ENCODE results near the gene PLBD2.

Gene PLBD2

DNA sequence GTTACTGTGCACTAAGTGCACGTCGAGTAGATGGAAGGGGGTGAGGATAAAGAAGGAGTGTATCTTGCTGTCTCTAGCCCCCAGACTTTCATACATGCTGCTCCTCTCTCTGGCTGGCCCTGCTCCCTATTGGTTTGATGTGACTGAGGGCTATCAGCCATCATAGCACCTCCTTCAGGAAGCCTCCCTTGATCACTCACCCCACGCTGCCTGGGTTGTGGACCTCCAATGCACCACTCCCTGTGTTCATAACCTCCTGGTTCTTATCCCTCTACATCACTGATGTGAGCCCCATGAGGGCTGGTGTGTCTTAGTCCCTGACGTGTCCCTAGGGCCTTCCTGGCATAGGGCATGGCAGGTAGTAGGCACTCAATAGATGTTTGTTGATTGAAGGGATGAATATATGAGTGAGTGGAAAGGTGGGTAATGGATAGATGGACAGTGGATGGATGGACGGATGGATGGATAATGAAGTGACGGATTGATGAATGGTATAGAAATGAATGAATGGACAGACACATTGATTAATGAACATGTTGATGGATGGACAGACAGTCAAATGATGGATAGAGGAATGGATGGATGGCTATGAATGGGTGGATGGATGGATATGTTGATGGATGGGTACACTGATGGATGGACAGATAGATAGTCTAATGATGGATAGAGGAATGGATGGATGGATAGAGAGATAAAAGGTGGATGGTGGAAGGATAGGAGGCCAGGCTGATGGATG, 78.8 kb downstream of the PLBD2 start:
- Mint-ChIP-seq H3K9me3 (no peaks in the 10 kb centered on the region), H3K36me3 (ENCODE audit: low read depth) (no peaks in the 10 kb centered on the region), H3K4me1 (ENCODE audit: low read depth) (no peaks in the 10 kb centered on the region), H3K27me3 (peaks cover 13% of the 10 kb centered on the region), H3K27ac (no peak overlapping the region), H3K4me3 (no peak overlapping the region)
- intact Hi-C loops (cut with micrococcal nuclease): no loop called here

GRCh38 chr12:113437729-113438100, 79.3 kb downstream of the PLBD2 start:
- Mint-ChIP-seq H3K36me3 (ENCODE audit: low read depth) (no peaks in the 10 kb centered on the region), H3K9me3 (no peaks in the 10 kb centered on the region), H3K4me3 (no peak overlapping the region), H3K27ac (no peak overlapping the region), H3K27me3 (peaks cover 12% of the 10 kb centered on the region), H3K4me1 (ENCODE audit: low read depth) (no peaks in the 10 kb centered on the region)
- intact Hi-C loops (cut with micrococcal nuclease): no loop called here

- H3K4me3 Mint-ChIP-seq: no peak overlapping the region
- intact Hi-C loops (cut with micrococcal nuclease): no loop called here
- H3K27ac Mint-ChIP-seq: no peak overlapping the region
- no peaks in the 10 kb centered on the region for H3K4me1 Mint-ChIP-seq (ENCODE audit: low read depth)
- peaks cover 14% of the 10 kb centered on the region for H3K27me3 Mint-ChIP-seq
- no peaks in the 10 kb centered on the region for H3K36me3 Mint-ChIP-seq (ENCODE audit: low read depth)
- H3K9me3 Mint-ChIP-seq: no peaks in the 10 kb centered on the region
These were observed 80.3 kb downstream of the PLBD2 start for GRCh38 chr12:113438523-113439300.

DNA sequence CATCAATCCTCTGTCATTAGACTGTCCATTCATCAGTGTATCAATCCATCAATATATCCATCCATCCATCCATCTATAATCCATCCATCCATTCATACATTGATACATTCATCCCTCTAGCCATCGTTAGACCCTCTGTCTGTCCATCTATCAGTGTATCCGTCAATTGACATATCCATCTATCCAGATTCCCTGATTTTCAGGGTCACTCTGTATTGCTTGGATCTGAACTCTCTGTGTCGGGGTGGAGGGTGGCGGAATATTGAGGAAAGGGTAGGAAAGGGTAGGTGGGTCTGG, 80.9 kb downstream of the PLBD2 start:
- intact Hi-C loops (cut with micrococcal nuclease): no loop called here
- peaks cover 15% of the 10 kb centered on the region for H3K27me3 Mint-ChIP-seq
- no peaks in the 10 kb centered on the region for H3K9me3 Mint-ChIP-seq
- no peak overlapping the region for H3K4me3 Mint-ChIP-seq
- H3K27ac Mint-ChIP-seq: no peak overlapping the region
- H3K4me1 Mint-ChIP-seq (ENCODE audit: low read depth): no peaks in the 10 kb centered on the region
- H3K36me3 Mint-ChIP-seq (ENCODE audit: low read depth): no peaks in the 10 kb centered on the region

DNA sequence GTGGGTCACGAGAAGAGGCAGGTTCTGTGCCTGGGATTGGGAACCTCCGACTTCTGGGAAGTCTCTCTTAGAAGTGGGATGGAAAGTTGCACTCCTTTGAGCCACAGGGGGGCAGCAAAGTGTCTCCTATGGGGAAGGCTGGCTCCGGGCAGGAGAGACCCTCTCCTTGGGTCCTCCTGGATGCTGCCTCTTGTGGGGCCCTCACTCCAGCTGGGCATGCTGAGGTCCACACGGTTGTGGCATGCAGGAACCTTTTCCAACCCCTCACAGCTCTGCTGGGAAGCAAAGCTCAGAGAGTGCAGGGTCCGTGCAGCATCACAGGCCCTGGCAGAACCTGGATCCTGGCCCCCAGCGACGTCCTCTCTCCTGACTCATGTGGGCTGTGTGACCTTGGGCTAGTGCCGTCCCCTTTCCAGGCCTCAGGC, 81.2 kb downstream of the PLBD2 start:
- H3K9me3 Mint-ChIP-seq: no peaks in the 10 kb centered on the region
- peaks cover 15% of the 10 kb centered on the region for H3K27me3 Mint-ChIP-seq
- H3K4me1 Mint-ChIP-seq (ENCODE audit: low read depth): no peaks in the 10 kb centered on the region
- intact Hi-C loops (cut with micrococcal nuclease): no loop called here
- H3K27ac Mint-ChIP-seq: no peak overlapping the region
- H3K36me3 Mint-ChIP-seq (ENCODE audit: low read depth): no peaks in the 10 kb centered on the region
- no peak overlapping the region for H3K4me3 Mint-ChIP-seq

- peaks cover 7% of the 10 kb centered on the region for H3K4me1 Mint-ChIP-seq (ENCODE audit: low read depth)
- peaks cover 5% of the 10 kb centered on the region for H3K9me3 Mint-ChIP-seq
- H3K4me3 Mint-ChIP-seq: no peak overlapping the region
- H3K36me3 Mint-ChIP-seq (ENCODE audit: low read depth): no peaks in the 10 kb centered on the region
- intact Hi-C loops (cut with micrococcal nuclease): no loop called here
- peaks cover 15% of the 10 kb centered on the region for H3K27me3 Mint-ChIP-seq
- no peak overlapping the region for H3K27ac Mint-ChIP-seq
These were observed 81.9 kb downstream of the PLBD2 start for GRCh38 chr12:113440336-113440735.

All from dendritic cell treated with granulocyte-macrophage colony-stimulating factor and Interleukin-4, amounts not matched to agents 40 ng/mL and 50 ng/mL, for 4 days (primary cell).